ENCODE measurements around the gene SUMO1. TPM values are rescaled to one million over a fixed set of nuclear protein-coding genes. Genes with fewer than 3 reads are reported as not detected.

Gene SUMO1
- total and polyA plus RNA-seq, 8 donors: 20.4 to 62.3 (median 31.0) TPM

GRCh38 chr2:202215179-202215578, 23.2 kb downstream of the SUMO1 start:
- Histone ChIP-seq H3K36me3 (peaks cover 0 to 21% (median 0%) of the 10 kb centered on the region in 3 donors), H3K9me3 (no peaks in the 10 kb centered on the region), H3K4me1 (no peaks in the 10 kb centered on the region), H3K27me3 (no peaks in the 10 kb centered on the region), H3K27ac (no peak overlapping the region), H3K4me3 (no peak overlapping the region)
- ATAC-seq (no peak), FAIRE-seq (no peak), DNase-seq (no peak)
- intact Hi-C loops (cut with DNase I): no loop called here
- 89 to 93% methylated on average over 1 of the region's 1 CpG for WGBS, 2 donors
- TF ChIP-seq CTCF (IDR thresholded peaks at IDR 0.05): no peak

GRCh38 chr2:202208526-202208925, 29.9 kb downstream of the SUMO1 start:
- DNase-seq (no peak), ATAC-seq (no peak), FAIRE-seq (no peak)
- H3K27me3 ChIP-seq: no peaks in the 10 kb centered on the region
- no peaks in the 10 kb centered on the region for H3K4me1 ChIP-seq
- intact Hi-C loops (cut with DNase I): no loop called here
- H3K9me3 ChIP-seq: no peaks in the 10 kb centered on the region
- peaks cover 0 to 31% (median 0%) of the 10 kb centered on the region in 3 donors for H3K36me3 ChIP-seq
- no peak overlapping the region for H3K27ac ChIP-seq
- H3K4me3 ChIP-seq: no peak overlapping the region
- TF ChIP-seq CTCF (IDR thresholded peaks at IDR 0.05): no peak

- Histone ChIP-seq H3K9me3 (no peaks in the 10 kb centered on the region), H3K4me1 (no peaks in the 10 kb centered on the region), H3K27ac (no peak overlapping the region), H3K27me3 (no peaks in the 10 kb centered on the region), H3K36me3 (peaks cover 0 to 12% (median 0%) of the 10 kb centered on the region in 3 donors), H3K4me3 (no peak overlapping the region)
- DNase-seq (no peak), FAIRE-seq (no peak), ATAC-seq (no peak)
- WGBS, 2 donors: 92 to 96% methylated on average over 2 of the region's 2 CpGs
- TF ChIP-seq CTCF (IDR thresholded peaks at IDR 0.05): no peak
- intact Hi-C loops (cut with DNase I): no loop called here
Measured at GRCh38 chr2:202204855-202205254, 33.5 kb downstream of the SUMO1 start.

GRCh38 chr2:202203348-202203747, 35.0 kb downstream of the SUMO1 start:
- ATAC-seq: no peak
- Histone ChIP-seq H3K4me1 (no peaks in the 10 kb centered on the region), H3K27ac (no peak overlapping the region), H3K36me3 (peaks cover 0 to 5% (median 0%) of the 10 kb centered on the region in 3 donors), H3K9me3 (no peaks in the 10 kb centered on the region), H3K4me3 (no peak overlapping the region), H3K27me3 (no peaks in the 10 kb centered on the region)
- DNase-seq: no peak
- 93 to 94% methylated on average over 5 of the region's 5 CpGs for WGBS, 2 donors
- FAIRE-seq: no peak
- intact Hi-C loops (cut with DNase I): no loop called here
- TF ChIP-seq CTCF (IDR thresholded peaks at IDR 0.05): no peak

GRCh38 chr2:202201220-202202160, 36.9 kb downstream of the SUMO1 start:
- no peak for ATAC-seq
- H3K27ac ChIP-seq: no peak overlapping the region

More at GRCh38 chr2:202201220-202202160, 36.9 kb downstream of the SUMO1 start:
- Histone ChIP-seq H3K27me3 (no peaks in the 10 kb centered on the region), H3K9me3 (no peaks in the 10 kb centered on the region), H3K4me3 (no peak overlapping the region), H3K4me1 (no peaks in the 10 kb centered on the region), H3K36me3 (peaks cover 0 to 5% (median 0%) of the 10 kb centered on the region in 3 donors)
- intact Hi-C loops (cut with DNase I): no loop called here
- no peak for TF ChIP-seq CTCF (IDR thresholded peaks at IDR 0.05)
- WGBS, 2 donors: 91 to 94% methylated on average over 21 of the region's 21 CpGs
- no peak for DNase-seq
- FAIRE-seq: no peak
